Activated CD4-positive, alpha-beta memory T cell treated with anti-CD3 and anti-CD28 coated beads for 36 hours (primary cell): Measurements from ENCODE around the gene LRRC10. TPM values are rescaled to one million over a fixed set of nuclear protein-coding genes. Genes with fewer than 3 reads are reported as not detected.

Experiments used
- CTCF ChIA-PET: fragments of 350-600 bp; sonication (Branson Sonifier 250); formaldehyde crosslinking; loops from one replicate; lab custom pipeline; 2021; ENCODE audit warnings: antibody characterized with exemption, inconsistent platforms; lab: Charles Lee
- POLR2A ChIA-PET: fragments of 350-600 bp; sonication (Branson Sonifier 250); formaldehyde crosslinking; loops from one replicate; lab custom pipeline; 2021; ENCODE audit warnings: antibody characterized with exemption; lab: Charles Lee
- DNase-seq: peaks from one replicate; pipeline ENCODE4 v3.0.0-alpha.2; 2020
- H3K27ac Mint-ChIP-seq: one replicate; pipeline ENCODE4 v1.8.0; 2021; ENCODE audit warnings: mixed read lengths
- H3K27me3 Mint-ChIP-seq: one replicate; pipeline ENCODE4 v1.8.0; 2021; ENCODE audit warnings: mixed read lengths
- H3K36me3 Mint-ChIP-seq: one replicate; pipeline ENCODE4 v1.8.0; 2021; ENCODE audit warnings: mixed read lengths
- H3K4me1 Mint-ChIP-seq: one replicate; pipeline ENCODE4 v1.8.0; 2021; ENCODE audit warnings: low read depth, mixed read lengths
- H3K4me3 Mint-ChIP-seq: one replicate; pipeline ENCODE4 v1.8.0; 2021; ENCODE audit warnings: mild to moderate bottlenecking, mixed read lengths
- H3K9me3 Mint-ChIP-seq: one replicate; pipeline ENCODE4 v1.8.0; 2021; ENCODE audit warnings: mixed read lengths
- intact Hi-C: fragments of 100-400 bp; cut with micrococcal nuclease; formaldehyde crosslinking; loops from one replicate; pipeline ENCODE4 v1.15.1; 2023
- total RNA-seq, 2 experiments: library from RNA; stranded (reverse); gene quantifications; one replicate each; pipeline ENCODE4 v1.2.3, GENCODE V29; 2021

Gene LRRC10, protein sequence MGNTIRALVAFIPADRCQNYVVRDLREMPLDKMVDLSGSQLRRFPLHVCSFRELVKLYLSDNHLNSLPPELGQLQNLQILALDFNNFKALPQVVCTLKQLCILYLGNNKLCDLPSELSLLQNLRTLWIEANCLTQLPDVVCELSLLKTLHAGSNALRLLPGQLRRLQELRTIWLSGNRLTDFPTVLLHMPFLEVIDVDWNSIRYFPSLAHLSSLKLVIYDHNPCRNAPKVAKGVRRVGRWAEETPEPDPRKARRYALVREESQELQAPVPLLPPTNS
- total RNA-seq = not detected

DNA sequence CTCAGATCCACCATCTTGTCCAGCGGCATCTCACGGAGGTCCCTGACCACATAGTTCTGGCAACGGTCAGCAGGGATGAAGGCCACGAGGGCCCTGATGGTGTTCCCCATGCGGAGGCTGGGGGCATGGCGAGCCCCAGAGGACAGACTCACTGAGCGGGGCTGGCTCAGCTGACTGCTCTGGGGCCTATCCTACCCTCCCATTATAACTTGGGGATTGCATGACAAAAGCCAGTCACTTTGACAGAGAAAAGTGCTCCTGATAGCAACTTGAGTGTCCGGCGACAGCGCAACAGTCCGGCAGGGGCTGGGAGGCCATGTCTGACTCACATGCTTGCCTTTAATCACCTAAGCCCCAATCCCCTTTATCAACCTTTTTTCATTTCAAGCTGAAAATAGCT lies at the start of gene LRRC10:
Gene LRRC10, minus strand, starts transcription at position 179 of the 400 bp plus-strand sequence. Its CDS starts 69 bp downstream, at position 110.
- ChIA-PET POLR2A (no interaction called here), CTCF (no interaction called here)
- no peak within 1 kb of the TSS for H3K27ac Mint-ChIP-seq
- peaks cover 10% of the 10 kb centered on the region for H3K27me3 Mint-ChIP-seq
- H3K9me3 Mint-ChIP-seq = no peaks in the 10 kb centered on the region
- DNase-seq = no peak
- intact Hi-C loops = no loop called here
- no peak within 1 kb of the TSS for H3K4me3 Mint-ChIP-seq
- no peaks in the 10 kb centered on the region for H3K4me1 Mint-ChIP-seq
- H3K36me3 Mint-ChIP-seq = no peaks in the 10 kb centered on the region

GRCh38 chr12:69660164-69660863 lies 49.6 kb upstream of the LRRC10 start:
- POLR2A ChIA-PET = no interaction called here
- H3K27ac Mint-ChIP-seq = no peak overlapping the region
- intact Hi-C loops = no loop called here

DNA sequence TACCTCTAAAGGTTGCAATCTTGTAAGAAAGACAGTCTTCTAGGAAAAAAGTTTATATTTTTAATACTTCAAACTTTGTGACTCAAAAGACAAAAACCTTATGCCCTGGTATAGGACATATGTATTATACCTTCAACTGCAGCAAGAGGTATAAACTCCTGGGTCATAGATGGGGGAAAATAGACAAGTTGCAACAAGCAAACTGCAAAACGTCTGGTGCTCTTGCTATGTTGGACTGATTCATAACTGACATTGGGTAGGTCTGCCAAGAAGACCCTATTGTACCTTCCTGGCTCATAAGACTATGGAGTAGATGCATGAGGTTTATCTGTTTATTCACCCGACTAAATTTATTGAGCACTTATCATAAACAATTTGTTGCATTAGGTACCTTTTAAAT lies 47.5 kb upstream of the LRRC10 start:
- no peaks in the 10 kb centered on the region for H3K4me1 Mint-ChIP-seq
- ChIA-PET POLR2A (no interaction called here), CTCF (no interaction called here)
- H3K4me3 Mint-ChIP-seq = no peak overlapping the region
- H3K27ac Mint-ChIP-seq = no peak overlapping the region
- no peaks in the 10 kb centered on the region for H3K9me3 Mint-ChIP-seq
- H3K36me3 Mint-ChIP-seq = no peaks in the 10 kb centered on the region
- intact Hi-C loops = no loop called here
- no peak for DNase-seq
- peaks cover 7% of the 10 kb centered on the region for H3K27me3 Mint-ChIP-seq

More at GRCh38 chr12:69660164-69660863, 49.6 kb upstream of the LRRC10 start:
- H3K27me3 Mint-ChIP-seq = peaks cover 8% of the 10 kb centered on the region
- no peaks in the 10 kb centered on the region for H3K4me1 Mint-ChIP-seq
- DNase-seq = no peak
- no peaks in the 10 kb centered on the region for H3K36me3 Mint-ChIP-seq
- CTCF ChIA-PET = no interaction called here
- no peak overlapping the region for H3K4me3 Mint-ChIP-seq
- H3K9me3 Mint-ChIP-seq = no peaks in the 10 kb centered on the region

GRCh38 chr12:69657376-69658137 lies 46.9 kb upstream of the LRRC10 start:
- Mint-ChIP-seq H3K9me3 (no peaks in the 10 kb centered on the region), H3K27ac (no peak overlapping the region), H3K4me3 (no peak overlapping the region), H3K36me3 (no peaks in the 10 kb centered on the region), H3K4me1 (no peaks in the 10 kb centered on the region), H3K27me3 (peaks cover 7% of the 10 kb centered on the region)
- no peak for DNase-seq
- intact Hi-C loops = no loop called here
- ChIA-PET POLR2A (no interaction called here), CTCF (no interaction called here)

- Mint-ChIP-seq H3K9me3 (no peaks in the 10 kb centered on the region), H3K4me1 (no peaks in the 10 kb centered on the region), H3K27me3 (peaks cover 5% of the 10 kb centered on the region), H3K4me3 (no peak overlapping the region), H3K27ac (no peak overlapping the region), H3K36me3 (no peaks in the 10 kb centered on the region)
- intact Hi-C loops = no loop called here
- CTCF ChIA-PET = no interaction called here
- no peak for DNase-seq
- POLR2A ChIA-PET = no interaction called here
Measured at GRCh38 chr12:69655616-69656340, 45.1 kb upstream of the LRRC10 start.

GRCh38 chr12:69653703-69654102 lies 43.0 kb upstream of the LRRC10 start:
- intact Hi-C loops = no loop called here
- Mint-ChIP-seq H3K27me3 (peaks cover 5% of the 10 kb centered on the region), H3K4me1 (no peaks in the 10 kb centered on the region), H3K9me3 (no peaks in the 10 kb centered on the region), H3K36me3 (no peaks in the 10 kb centered on the region), H3K27ac (no peak overlapping the region), H3K4me3 (no peak overlapping the region)
- CTCF ChIA-PET = interaction anchor here (1.1 kb wide), 1 partner anchor 13 kb away, joined by 3 read pairs; no protein-coding TSS in a partner anchor
- DNase-seq = no peak
- POLR2A ChIA-PET = no interaction called here

DNA sequence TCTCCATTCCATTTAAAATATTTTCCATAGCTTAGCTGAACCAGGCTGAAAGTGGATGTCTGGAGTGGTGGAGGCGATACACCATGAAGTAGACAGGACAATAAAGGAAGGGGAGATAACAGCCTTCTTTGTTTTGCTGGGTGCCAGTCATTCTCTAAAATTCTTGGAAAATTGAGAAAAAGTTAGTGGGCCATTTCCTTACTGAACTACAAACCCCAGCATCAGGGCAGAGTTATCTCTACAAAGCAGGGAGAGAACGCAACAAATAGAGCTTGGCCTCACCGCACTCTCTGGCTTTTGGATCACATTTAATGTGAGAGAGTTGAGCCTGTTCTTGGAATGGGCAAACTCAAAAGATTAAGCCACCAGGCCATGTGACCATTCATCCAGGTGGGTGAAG lies 41.2 kb upstream of the LRRC10 start:
- no peaks in the 10 kb centered on the region for H3K4me1 Mint-ChIP-seq
- no peaks in the 10 kb centered on the region for H3K36me3 Mint-ChIP-seq
- no peaks in the 10 kb centered on the region for H3K9me3 Mint-ChIP-seq
- DNase-seq = no peak
- no peak overlapping the region for H3K4me3 Mint-ChIP-seq
- ChIA-PET POLR2A (no interaction called here), CTCF (interaction anchor here (2.9 kb wide), 1 partner anchor 12 kb away, joined by 15 read pairs; no protein-coding TSS in a partner anchor)
- H3K27me3 Mint-ChIP-seq = peaks cover 7% of the 10 kb centered on the region
- intact Hi-C loops = no loop called here
- H3K27ac Mint-ChIP-seq = no peak overlapping the region

DNA sequence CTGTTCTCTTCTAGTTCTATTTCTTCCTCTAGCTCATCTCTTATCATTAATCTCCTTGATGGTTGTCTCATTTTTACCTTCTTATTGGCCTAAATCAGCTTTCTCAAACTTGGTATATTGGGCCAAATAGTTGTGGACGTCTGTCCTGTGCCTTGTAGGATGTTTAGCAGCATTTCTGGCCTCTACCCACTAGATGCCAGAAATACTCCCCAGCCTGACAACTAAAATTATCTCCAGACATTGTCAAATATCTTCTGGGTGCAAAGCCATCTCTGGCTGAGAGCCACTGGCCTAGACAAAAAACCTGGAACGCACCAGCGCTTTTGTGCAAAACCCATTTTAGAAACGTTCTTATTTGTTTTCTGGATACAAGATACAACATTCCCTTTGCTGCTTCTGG lies 38.8 kb upstream of the LRRC10 start:
- H3K27ac Mint-ChIP-seq = no peak overlapping the region

GRCh38 chr12:69648476-69648875 lies 37.8 kb upstream of the LRRC10 start:
- POLR2A ChIA-PET = no interaction called here
- DNase-seq = no peak
- Mint-ChIP-seq H3K4me3 (no peak overlapping the region), H3K9me3 (no peaks in the 10 kb centered on the region), H3K27me3 (peaks cover 2% of the 10 kb centered on the region), H3K27ac (no peak overlapping the region), H3K36me3 (no peaks in the 10 kb centered on the region), H3K4me1 (no peaks in the 10 kb centered on the region)
- intact Hi-C loops = no loop called here
- CTCF ChIA-PET = interaction anchor here (1.5 kb wide), 1 partner anchor 9 kb away, joined by 5 read pairs; no protein-coding TSS in a partner anchor

More for the DNA sequence above, 38.8 kb upstream of the LRRC10 start:
- no peaks in the 10 kb centered on the region for H3K4me1 Mint-ChIP-seq
- ChIA-PET CTCF (interaction anchor here (1.5 kb wide), 1 partner anchor 10 kb away, joined by 5 read pairs; no protein-coding TSS in a partner anchor), POLR2A (no interaction called here)
- peaks cover 2% of the 10 kb centered on the region for H3K27me3 Mint-ChIP-seq
- no peak overlapping the region for H3K4me3 Mint-ChIP-seq
- intact Hi-C loops = no loop called here
- DNase-seq = no peak
- H3K36me3 Mint-ChIP-seq = no peaks in the 10 kb centered on the region
- no peaks in the 10 kb centered on the region for H3K9me3 Mint-ChIP-seq

- Mint-ChIP-seq H3K36me3 (no peaks in the 10 kb centered on the region), H3K27me3 (peaks cover 2% of the 10 kb centered on the region), H3K4me3 (no peak overlapping the region), H3K9me3 (no peaks in the 10 kb centered on the region), H3K4me1 (no peaks in the 10 kb centered on the region), H3K27ac (no peak overlapping the region)
- no peak for DNase-seq
- intact Hi-C loops = no loop called here
- ChIA-PET CTCF (interaction anchor here (0.7 kb wide), 1 partner anchor 56 kb away, joined by 3 read pairs; no protein-coding TSS in a partner anchor), POLR2A (no interaction called here)
Measured at GRCh38 chr12:69647178-69647577, 36.5 kb upstream of the LRRC10 start.

DNA sequence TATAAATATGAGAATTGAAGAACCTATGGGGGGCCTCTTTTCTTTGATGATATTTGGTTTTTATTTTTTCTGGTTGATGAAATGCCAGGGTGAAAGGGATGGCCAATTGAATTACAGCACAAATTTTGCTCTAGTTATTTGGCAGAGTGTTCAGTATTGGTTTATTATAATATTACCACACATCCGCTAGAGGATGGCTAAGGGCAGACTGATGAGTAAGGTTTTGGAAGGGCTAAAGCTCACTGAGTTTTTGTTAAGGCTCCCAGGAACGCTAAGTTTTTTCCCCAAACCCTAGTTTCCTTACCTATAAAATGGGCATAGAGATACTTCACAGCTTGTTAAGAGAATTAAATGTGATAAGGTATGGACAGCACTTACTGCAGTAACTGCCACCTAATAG lies 34.3 kb upstream of the LRRC10 start:
- POLR2A ChIA-PET = no interaction called here
- Mint-ChIP-seq H3K9me3 (no peaks in the 10 kb centered on the region), H3K36me3 (no peaks in the 10 kb centered on the region), H3K27me3 (peaks cover 2% of the 10 kb centered on the region), H3K27ac (no peak overlapping the region), H3K4me3 (no peak overlapping the region), H3K4me1 (no peaks in the 10 kb centered on the region)
- DNase-seq = no peak
- intact Hi-C loops = no loop called here
- CTCF ChIA-PET = no interaction called here
